ENCODE data around the gene SSBP4.

DNA sequence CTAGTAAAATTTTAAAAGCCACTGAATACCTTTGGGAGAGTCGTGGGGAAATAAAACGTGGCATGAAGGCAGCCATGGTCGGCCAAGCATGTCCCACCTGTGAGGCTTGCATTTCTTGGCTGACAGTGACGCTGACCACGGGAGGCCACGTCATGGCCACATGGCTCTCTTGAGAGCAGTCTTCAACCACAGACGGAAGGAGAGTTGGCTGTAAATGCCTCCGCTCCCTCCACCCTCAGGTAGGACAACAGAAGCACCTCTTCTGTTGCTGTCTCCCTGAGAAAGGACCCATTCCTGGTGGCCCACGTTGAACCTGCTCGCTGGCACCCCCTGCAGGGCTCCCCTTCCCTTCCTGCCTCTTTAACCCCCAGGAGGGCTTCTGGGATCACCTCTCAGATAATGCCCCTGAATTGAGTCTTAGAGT is 11.1 kb upstream of the SSBP4 start:
- TF ChIP-seq POLR2AphosphoS5 (IDR thresholded peaks at IDR 0.05; ENCODE audit: low read depth, low read length) (no peak), SIN3A (IDR thresholded peaks at IDR 0.05; ENCODE audit: borderline replicate concordance, insufficient read depth, low read length) (no peak), TAF1 (IDR thresholded peaks at IDR 0.05; ENCODE audit: borderline replicate concordance, insufficient read depth, low read length) (no peak)
- TF ChIP-seq, protein P1, sequence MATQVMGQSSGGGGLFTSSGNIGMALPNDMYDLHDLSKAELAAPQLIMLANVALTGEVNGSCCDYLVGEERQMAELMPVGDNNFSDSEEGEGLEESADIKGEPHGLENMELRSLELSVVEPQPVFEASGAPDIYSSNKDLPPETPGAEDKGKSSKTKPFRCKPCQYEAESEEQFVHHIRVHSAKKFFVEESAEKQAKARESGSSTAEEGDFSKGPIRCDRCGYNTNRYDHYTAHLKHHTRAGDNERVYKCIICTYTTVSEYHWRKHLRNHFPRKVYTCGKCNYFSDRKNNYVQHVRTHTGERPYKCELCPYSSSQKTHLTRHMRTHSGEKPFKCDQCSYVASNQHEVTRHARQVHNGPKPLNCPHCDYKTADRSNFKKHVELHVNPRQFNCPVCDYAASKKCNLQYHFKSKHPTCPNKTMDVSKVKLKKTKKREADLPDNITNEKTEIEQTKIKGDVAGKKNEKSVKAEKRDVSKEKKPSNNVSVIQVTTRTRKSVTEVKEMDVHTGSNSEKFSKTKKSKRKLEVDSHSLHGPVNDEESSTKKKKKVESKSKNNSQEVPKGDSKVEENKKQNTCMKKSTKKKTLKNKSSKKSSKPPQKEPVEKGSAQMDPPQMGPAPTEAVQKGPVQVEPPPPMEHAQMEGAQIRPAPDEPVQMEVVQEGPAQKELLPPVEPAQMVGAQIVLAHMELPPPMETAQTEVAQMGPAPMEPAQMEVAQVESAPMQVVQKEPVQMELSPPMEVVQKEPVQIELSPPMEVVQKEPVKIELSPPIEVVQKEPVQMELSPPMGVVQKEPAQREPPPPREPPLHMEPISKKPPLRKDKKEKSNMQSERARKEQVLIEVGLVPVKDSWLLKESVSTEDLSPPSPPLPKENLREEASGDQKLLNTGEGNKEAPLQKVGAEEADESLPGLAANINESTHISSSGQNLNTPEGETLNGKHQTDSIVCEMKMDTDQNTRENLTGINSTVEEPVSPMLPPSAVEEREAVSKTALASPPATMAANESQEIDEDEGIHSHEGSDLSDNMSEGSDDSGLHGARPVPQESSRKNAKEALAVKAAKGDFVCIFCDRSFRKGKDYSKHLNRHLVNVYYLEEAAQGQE (IDR thresholded peaks at IDR 0.05; ENCODE audit: insufficient read depth in 1 of 2, low read depth in 2 of 2, low read length in 2 of 2) = no peak

Measured in PFSK-1 (cell line).